Urinary bladder (tissue), 4 donors: ENCODE data around the gene DERL3. TPM values are rescaled to one million over a fixed set of nuclear protein-coding genes. Genes with fewer than 3 reads are reported as not detected.

ENCODE experiments used
- DNase-seq: peaks from one replicate; pipeline ENCODE4 v3.0.0-alpha.2; 2015; ENCODE audit errors: extremely low spot score
- H3K27ac ChIP-seq: one replicate; pipeline ENCODE4 v1.5.1; 2013; ENCODE audit warnings: low read depth, mild to moderate bottlenecking, moderate library complexity
- H3K36me3 ChIP-seq: one replicate; pipeline ENCODE4 v1.6.1; 2013; ENCODE audit warnings: mild to moderate bottlenecking, moderate library complexity; ENCODE audit not compliant: insufficient read depth
- H3K4me1 ChIP-seq: one replicate; pipeline ENCODE4 v1.6.1; 2013; ENCODE audit warnings: mild to moderate bottlenecking, moderate library complexity; ENCODE audit not compliant: insufficient read depth
- H3K4me3 ChIP-seq: one replicate; pipeline ENCODE4 v1.5.1; 2013; ENCODE audit warnings: low read depth, low read length
- WGBS: extraction: QIAGEN DNeasy Blood & Tissue Kit; methylation state at CpG from one replicate; pipeline ENCODE4 v1.1.7; 2013; 5-methylcytosine and 5-hydroxymethylcytosine counted together
- polyA plus RNA-seq: library from polyadenylated mRNA; stranded (reverse); fragments of 200-250 nt; gene quantifications from one replicate; pipeline ENCODE4 v1.2.3, GENCODE V29; 2013
- total RNA-seq: library from RNA; depleted of rRNA; stranded (reverse); fragments of >200 nt; gene quantifications from one replicate; pipeline ENCODE4 v1.2.3, GENCODE V29; 2014
- donor health status: healthy with polysubstance abuse.
- donor health status: healthy.

DERL3 gene
- total and polyA plus RNA-seq, 2 donors, result 0.74 to 0.98 TPM

- no peak for DNase-seq
- 86% methylated on average over 10 of the region's 10 CpGs for WGBS
- H3K36me3 ChIP-seq, result peaks cover 4% of the 10 kb centered on the region
- no peak overlapping the region for H3K4me3 ChIP-seq
- H3K4me1 ChIP-seq, result no peaks in the 10 kb centered on the region
- H3K27ac ChIP-seq, result no peak overlapping the region
Observed at GRCh38 chr22:23831781-23832180, 7.0 kb downstream of the DERL3 start.

GRCh38 chr22:23831261-23831660, 7.5 kb downstream of the DERL3 start:
- no peak overlapping the region for H3K27ac ChIP-seq
- H3K4me1 ChIP-seq, result no peaks in the 10 kb centered on the region
- no peak for DNase-seq
- H3K36me3 ChIP-seq, result peaks cover 4% of the 10 kb centered on the region
- WGBS, result 90% methylated on average over 8 of the region's 8 CpGs
- no peak overlapping the region for H3K4me3 ChIP-seq

- WGBS, result 85% methylated on average over 7 of the region's 7 CpGs
- peaks cover 7% of the 10 kb centered on the region for H3K36me3 ChIP-seq
- no peak for DNase-seq
- H3K4me3 ChIP-seq, result no peak overlapping the region
- no peak overlapping the region for H3K27ac ChIP-seq
- no peaks in the 10 kb centered on the region for H3K4me1 ChIP-seq
Observed at GRCh38 chr22:23829845-23830372, 8.9 kb downstream of the DERL3 start.

- H3K4me1 ChIP-seq, result no peaks in the 10 kb centered on the region
Observed at GRCh38 chr22:23828800-23829680, 9.8 kb downstream of the DERL3 start.

GRCh38 chr22:23827351-23827995, 11.3 kb downstream of the DERL3 start:
- Histone ChIP-seq H3K27ac (no peak overlapping the region), H3K36me3 (peaks cover 3% of the 10 kb centered on the region), H3K4me1 (no peaks in the 10 kb centered on the region), H3K4me3 (no peak overlapping the region)
- DNase-seq, result no peak
- 78% methylated on average over 11 of the region's 11 CpGs for WGBS

More at GRCh38 chr22:23828800-23829680, 9.8 kb downstream of the DERL3 start:
- H3K27ac ChIP-seq, result no peak overlapping the region
- 92% methylated on average over 10 of the region's 10 CpGs for WGBS
- H3K4me3 ChIP-seq, result no peak overlapping the region
- no peak for DNase-seq
- H3K36me3 ChIP-seq, result peaks cover 6% of the 10 kb centered on the region

GRCh38 chr22:23826510-23827350, 12.1 kb downstream of the DERL3 start:
- no peak overlapping the region for H3K27ac ChIP-seq
- H3K36me3 ChIP-seq, result peaks cover 3% of the 10 kb centered on the region
- H3K4me1 ChIP-seq, result no peaks in the 10 kb centered on the region
- H3K4me3 ChIP-seq, result no peak overlapping the region
- DNase-seq, result no peak
- 83% methylated on average over 15 of the region's 15 CpGs for WGBS

GRCh38 chr22:23825246-23825905, 13.4 kb downstream of the DERL3 start:
- 97% methylated on average over 12 of the region's 12 CpGs for whole genome bisulfite sequencing
- Histone ChIP-seq H3K27ac (no peak overlapping the region), H3K4me3 (no peak overlapping the region), H3K4me1 (no peaks in the 10 kb centered on the region), H3K36me3 (peaks cover 8% of the 10 kb centered on the region)
- no peak for DNase-seq

- Histone ChIP-seq H3K4me1 (no peaks in the 10 kb centered on the region), H3K27ac (no peak overlapping the region), H3K36me3 (peaks cover 8% of the 10 kb centered on the region), H3K4me3 (no peak overlapping the region)
- 91% methylated on average over 13 of the region's 13 CpGs for WGBS
- DNase-seq, result no peak
Observed at GRCh38 chr22:23824476-23825245, 14.1 kb downstream of the DERL3 start.

GRCh38 chr22:23823331-23823791, 15.4 kb downstream of the DERL3 start:
- H3K36me3 ChIP-seq, result peaks cover 8% of the 10 kb centered on the region
- DNase-seq, result no peak
- no peak overlapping the region for H3K27ac ChIP-seq
- 89% methylated on average over 14 of the region's 14 CpGs for WGBS
- no peak overlapping the region for H3K4me3 ChIP-seq
- no peaks in the 10 kb centered on the region for H3K4me1 ChIP-seq

GRCh38 chr22:23822101-23822671, 16.6 kb downstream of the DERL3 start:
- H3K36me3 ChIP-seq, result peaks cover 8% of the 10 kb centered on the region
- no peak for DNase-seq
- no peak overlapping the region for H3K4me3 ChIP-seq
- no peaks in the 10 kb centered on the region for H3K4me1 ChIP-seq
- no peak overlapping the region for H3K27ac ChIP-seq
- 86% methylated on average over 6 of the region's 6 CpGs for WGBS

- no peak for DNase-seq
- Histone ChIP-seq H3K27ac (no peak overlapping the region), H3K4me3 (no peak overlapping the region), H3K36me3 (peaks cover 8% of the 10 kb centered on the region), H3K4me1 (no peaks in the 10 kb centered on the region)
- WGBS, result 59% methylated on average over 4 of the region's 4 CpGs
Observed at GRCh38 chr22:23820748-23821211, 18.0 kb downstream of the DERL3 start.

- Histone ChIP-seq H3K4me1 (no peaks in the 10 kb centered on the region), H3K4me3 (no peak overlapping the region), H3K36me3 (peaks cover 4% of the 10 kb centered on the region), H3K27ac (no peak overlapping the region)
- DNase-seq, result no peak
- 91% methylated on average over 2 of the region's 2 CpGs for WGBS
Observed at GRCh38 chr22:23818541-23818940, 20.3 kb downstream of the DERL3 start.
